ENCODE measurements around the gene CASP7. TPM values are rescaled to one million over a fixed set of nuclear protein-coding genes. Genes with fewer than 3 reads are reported as not detected.
"Not testable (repeated sequence)": the region's sequence is repeated elsewhere in the genome, so short reads cannot be mapped to it uniquely, and the experiment has no call there.

Gene CASP7
- total RNA-seq, 1 donor from 2014 or later = 16.3 TPM

DNA sequence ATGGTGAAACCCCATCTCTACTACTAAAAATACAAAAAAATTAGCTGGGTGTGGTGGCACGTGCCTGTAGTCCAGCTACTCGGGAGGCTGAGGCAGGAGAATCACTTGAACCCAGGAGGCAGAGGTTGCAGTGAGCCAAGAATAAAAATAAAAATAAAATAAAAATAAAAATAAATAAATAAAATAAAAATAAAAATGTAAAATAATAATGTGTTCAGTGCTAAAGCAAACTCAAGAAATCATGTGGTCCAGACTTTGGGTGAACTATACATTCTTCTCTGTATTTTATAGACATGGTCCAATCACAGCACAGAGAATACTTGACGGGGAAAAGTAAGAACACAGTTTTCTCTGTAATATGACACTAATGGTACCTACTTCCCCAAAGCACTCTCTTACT is 27.3 kb upstream of the CASP7 start:
- H3K4me3 Mint-ChIP-seq; H3K9me3 Mint-ChIP-seq; H3K4me1 Mint-ChIP-seq; H3K36me3 Mint-ChIP-seq (ENCODE audit: low read depth); intact Hi-C loops (cut with micrococcal nuclease); DNase-seq; H3K27ac Mint-ChIP-seq: not testable (repeated sequence)
- H3K27me3 Mint-ChIP-seq = peaks cover 29% of the 10 kb centered on the region

DNA sequence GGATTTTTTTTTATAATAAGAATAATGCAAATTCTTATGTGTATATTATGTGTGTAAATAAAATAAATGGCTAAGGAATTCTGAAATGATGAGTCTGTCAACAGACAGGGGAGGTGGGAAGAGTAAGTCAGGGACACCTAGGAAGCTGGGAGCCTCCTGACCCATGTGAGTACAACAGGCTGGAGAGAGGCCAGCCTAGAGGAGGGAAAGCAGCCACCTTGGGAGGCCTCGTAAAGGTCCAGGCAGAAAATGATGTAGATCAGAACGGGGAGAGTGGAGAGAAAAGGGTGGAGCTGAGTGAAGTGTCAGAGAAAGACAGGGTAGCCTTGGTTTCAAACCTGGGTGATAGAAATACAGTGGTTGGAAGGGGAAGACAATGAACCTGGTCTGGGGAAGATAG is 22.8 kb upstream of the CASP7 start:
- Mint-ChIP-seq H3K4me1 (no peaks in the 10 kb centered on the region), H3K4me3 (no peak overlapping the region), H3K36me3 (ENCODE audit: low read depth) (no peaks in the 10 kb centered on the region), H3K27me3 (peaks cover 31% of the 10 kb centered on the region), H3K27ac (no peak overlapping the region), H3K9me3 (no peaks in the 10 kb centered on the region)
- intact Hi-C loops (cut with micrococcal nuclease) = no loop called here
- DNase-seq = no peak

- H3K4me3 Mint-ChIP-seq = no peak overlapping the region
- intact Hi-C loops (cut with micrococcal nuclease) = no loop called here
Observed at GRCh38 chr10:113657544-113657943, 22.2 kb upstream of the CASP7 start.

DNA sequence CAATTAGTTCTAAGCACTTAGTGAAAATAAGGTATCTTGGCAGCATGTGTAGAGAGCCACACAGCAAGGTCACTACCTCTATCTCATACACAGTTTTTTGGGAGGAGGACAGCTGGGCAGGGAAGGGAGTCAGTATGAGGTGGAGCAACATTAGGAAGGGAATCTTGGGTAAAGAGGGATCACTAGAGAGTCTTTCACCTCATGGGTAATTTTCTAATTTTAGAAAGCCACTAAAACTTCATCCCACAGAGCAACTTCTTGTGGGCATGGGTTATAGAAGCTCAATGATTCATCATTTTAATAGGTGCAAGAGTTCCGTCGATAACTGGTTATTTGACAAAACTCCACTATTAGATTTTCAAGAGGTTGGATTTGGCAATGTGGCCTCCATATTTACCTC is 18.4 kb upstream of the CASP7 start:
- Mint-ChIP-seq H3K27ac (no peak overlapping the region), H3K9me3 (peaks cover 7% of the 10 kb centered on the region), H3K4me3 (no peak overlapping the region), H3K36me3 (ENCODE audit: low read depth) (no peaks in the 10 kb centered on the region), H3K4me1 (peaks cover 4% of the 10 kb centered on the region), H3K27me3 (peaks cover 23% of the 10 kb centered on the region)
- intact Hi-C loops (cut with micrococcal nuclease) = no loop called here
- DNase-seq = no peak

More at GRCh38 chr10:113657544-113657943, 22.2 kb upstream of the CASP7 start:
- no peaks in the 10 kb centered on the region for H3K4me1 Mint-ChIP-seq
- H3K27ac Mint-ChIP-seq = no peak overlapping the region
- no peaks in the 10 kb centered on the region for H3K9me3 Mint-ChIP-seq
- peaks cover 32% of the 10 kb centered on the region for H3K27me3 Mint-ChIP-seq
- no peak for DNase-seq
- H3K36me3 Mint-ChIP-seq (ENCODE audit: low read depth) = no peaks in the 10 kb centered on the region

DNA sequence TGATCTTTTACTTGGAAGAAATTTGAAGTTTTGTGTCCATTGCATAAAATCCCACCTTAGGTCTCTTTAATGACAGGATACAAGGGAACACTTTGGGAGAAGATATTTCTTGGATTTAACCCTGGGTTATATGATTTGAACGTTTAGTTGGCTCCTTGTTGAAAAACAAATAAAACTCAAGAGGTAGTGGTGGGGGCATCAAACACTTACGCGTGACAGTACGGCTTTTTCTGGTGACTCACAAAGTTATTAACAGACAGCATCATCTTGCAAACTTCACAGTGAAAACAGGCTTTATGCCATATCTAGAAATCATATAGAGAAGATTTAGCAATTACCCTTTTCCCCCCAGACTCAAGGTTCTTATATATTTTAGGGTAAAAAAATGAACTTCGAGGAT is 16.6 kb upstream of the CASP7 start:
- Mint-ChIP-seq H3K36me3 (ENCODE audit: low read depth) (no peaks in the 10 kb centered on the region), H3K27ac (no peak overlapping the region), H3K4me1 (peaks cover 16% of the 10 kb centered on the region), H3K4me3 (no peak overlapping the region), H3K27me3 (peaks cover 17% of the 10 kb centered on the region), H3K9me3 (peaks cover 7% of the 10 kb centered on the region)
- no peak for DNase-seq
- intact Hi-C loops (cut with micrococcal nuclease) = no loop called here

DNA sequence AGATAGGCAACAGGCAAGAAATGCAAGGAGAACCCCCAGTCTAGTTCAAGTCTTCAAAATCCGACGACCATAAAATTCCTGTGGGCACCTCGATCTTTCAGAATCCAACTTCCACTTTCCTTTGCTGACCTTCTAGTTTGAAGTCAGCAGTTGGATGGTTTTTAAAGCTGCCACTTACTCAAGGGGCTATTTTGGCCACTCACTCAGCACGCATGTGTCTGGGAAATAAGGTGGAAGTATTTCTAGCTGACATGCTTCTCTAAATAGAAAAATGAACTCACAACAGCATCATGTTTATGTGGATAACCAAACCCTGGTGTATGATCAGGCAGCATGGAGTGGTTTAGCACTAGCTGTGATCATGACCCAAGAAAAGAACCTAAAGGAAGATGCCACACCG is 15.8 kb upstream of the CASP7 start, which contains the start of gene NRAP:
Gene NRAP (minus strand): TSS at position 134 of the 400 bp plus-strand sequence. CDS start 159 bp downstream, outside the sequence.
- Mint-ChIP-seq H3K36me3 (ENCODE audit: low read depth) (no peaks in the 10 kb centered on the region), H3K9me3 (peaks cover 7% of the 10 kb centered on the region), H3K4me3 (no peak within 1 kb of the TSS), H3K27ac (no peak within 1 kb of the TSS), H3K4me1 (peaks cover 16% of the 10 kb centered on the region), H3K27me3 (peaks cover 17% of the 10 kb centered on the region)
- no peak for DNase-seq
- intact Hi-C loops (cut with micrococcal nuclease) = no loop called here

DNA sequence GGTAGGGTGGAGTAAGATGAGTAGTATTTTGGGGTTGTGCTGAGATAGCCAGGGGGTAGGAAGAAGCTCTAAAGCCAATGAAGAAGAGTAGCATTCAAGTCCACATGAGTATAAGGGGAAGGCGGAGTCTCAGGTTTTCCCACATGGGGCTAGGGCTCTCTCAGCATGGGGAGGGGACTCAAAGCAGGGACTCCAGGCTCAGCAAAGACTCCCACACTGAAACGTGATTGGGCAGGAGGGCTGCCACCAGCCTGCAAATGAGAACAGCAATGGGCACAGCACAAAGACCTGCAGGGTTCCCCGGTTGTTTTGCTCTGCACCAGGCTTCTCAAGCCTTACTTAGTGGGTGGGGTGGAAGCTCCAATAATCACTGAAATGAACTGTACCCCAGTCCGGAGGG is 14.4 kb upstream of the CASP7 start:
- Mint-ChIP-seq H3K4me1 (peaks cover 16% of the 10 kb centered on the region), H3K4me3 (no peak overlapping the region), H3K9me3 (peaks cover 7% of the 10 kb centered on the region), H3K36me3 (ENCODE audit: low read depth) (no peaks in the 10 kb centered on the region), H3K27ac (no peak overlapping the region), H3K27me3 (peaks cover 15% of the 10 kb centered on the region)
- no peak for DNase-seq
- intact Hi-C loops (cut with micrococcal nuclease) = no loop called here

DNA sequence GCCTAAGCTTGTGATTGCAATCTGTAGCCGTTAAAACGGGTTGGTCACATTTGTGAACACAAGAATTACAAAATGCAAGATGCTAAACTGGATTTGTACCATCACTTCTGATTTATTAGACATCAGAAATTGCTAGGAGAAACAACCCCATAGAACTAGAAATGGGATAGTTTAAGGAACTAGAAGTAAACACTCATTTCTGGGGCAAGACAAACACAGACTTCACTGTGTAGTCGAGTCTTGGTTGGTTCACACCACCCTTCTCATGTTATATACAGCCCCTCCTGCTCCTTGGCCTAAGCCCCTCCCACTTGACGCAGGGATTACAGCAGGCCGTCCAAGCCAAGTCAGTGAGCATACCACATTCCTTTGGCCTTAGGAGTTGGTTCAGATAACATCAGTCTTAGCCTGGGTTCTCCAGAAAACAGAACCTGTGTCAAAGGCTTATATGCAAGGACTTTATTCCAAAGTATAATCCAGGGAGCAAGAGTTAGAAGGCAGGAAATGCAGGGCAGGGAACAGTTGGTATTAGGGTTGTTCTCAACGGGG is 13.8 kb upstream of the CASP7 start:
- peaks cover 15% of the 10 kb centered on the region for H3K27me3 Mint-ChIP-seq
- intact Hi-C loops (cut with micrococcal nuclease) = no loop called here
- DNase-seq = no peak
- H3K9me3 Mint-ChIP-seq = peaks cover 7% of the 10 kb centered on the region
- no peak overlapping the region for H3K4me3 Mint-ChIP-seq
- H3K4me1 Mint-ChIP-seq = peaks cover 16% of the 10 kb centered on the region
- H3K36me3 Mint-ChIP-seq (ENCODE audit: low read depth) = no peaks in the 10 kb centered on the region
- no peak overlapping the region for H3K27ac Mint-ChIP-seq

GRCh38 chr10:113666682-113667252 is 12.9 kb upstream of the CASP7 start:
- DNase-seq = peak; percentile 67
- no peaks in the 10 kb centered on the region for H3K36me3 Mint-ChIP-seq (ENCODE audit: low read depth)
- H3K4me3 Mint-ChIP-seq = peak overlapping the region; percentile 15
- peaks cover 16% of the 10 kb centered on the region for H3K4me1 Mint-ChIP-seq
- H3K9me3 Mint-ChIP-seq = peaks cover 11% of the 10 kb centered on the region
- H3K27ac Mint-ChIP-seq = peak overlapping the region; percentile 72
- intact Hi-C loops (cut with micrococcal nuclease) = no loop called here
- peaks cover 15% of the 10 kb centered on the region for H3K27me3 Mint-ChIP-seq

GRCh38 chr10:113680190-113681111 is 739 bp downstream of the CASP7 start:
- intact Hi-C loops (cut with micrococcal nuclease) = loop anchor here (1.0 to 5.0 kb wide), 5 partner anchors 9 to 862 kb away; partner anchors contain the start of gene CCDC186
- H3K9me3 Mint-ChIP-seq = peaks cover 17% of the 10 kb centered on the region
- H3K27me3 Mint-ChIP-seq = peaks cover 3% of the 10 kb centered on the region
- H3K36me3 Mint-ChIP-seq (ENCODE audit: low read depth) = peaks cover 27% of the 10 kb centered on the region
- peak; percentile 79 for DNase-seq
- peaks cover 44% of the 10 kb centered on the region for H3K4me1 Mint-ChIP-seq
- peak overlapping the region; percentile 89 for H3K27ac Mint-ChIP-seq
- H3K4me3 Mint-ChIP-seq = peak overlapping the region; percentile 89

DNA sequence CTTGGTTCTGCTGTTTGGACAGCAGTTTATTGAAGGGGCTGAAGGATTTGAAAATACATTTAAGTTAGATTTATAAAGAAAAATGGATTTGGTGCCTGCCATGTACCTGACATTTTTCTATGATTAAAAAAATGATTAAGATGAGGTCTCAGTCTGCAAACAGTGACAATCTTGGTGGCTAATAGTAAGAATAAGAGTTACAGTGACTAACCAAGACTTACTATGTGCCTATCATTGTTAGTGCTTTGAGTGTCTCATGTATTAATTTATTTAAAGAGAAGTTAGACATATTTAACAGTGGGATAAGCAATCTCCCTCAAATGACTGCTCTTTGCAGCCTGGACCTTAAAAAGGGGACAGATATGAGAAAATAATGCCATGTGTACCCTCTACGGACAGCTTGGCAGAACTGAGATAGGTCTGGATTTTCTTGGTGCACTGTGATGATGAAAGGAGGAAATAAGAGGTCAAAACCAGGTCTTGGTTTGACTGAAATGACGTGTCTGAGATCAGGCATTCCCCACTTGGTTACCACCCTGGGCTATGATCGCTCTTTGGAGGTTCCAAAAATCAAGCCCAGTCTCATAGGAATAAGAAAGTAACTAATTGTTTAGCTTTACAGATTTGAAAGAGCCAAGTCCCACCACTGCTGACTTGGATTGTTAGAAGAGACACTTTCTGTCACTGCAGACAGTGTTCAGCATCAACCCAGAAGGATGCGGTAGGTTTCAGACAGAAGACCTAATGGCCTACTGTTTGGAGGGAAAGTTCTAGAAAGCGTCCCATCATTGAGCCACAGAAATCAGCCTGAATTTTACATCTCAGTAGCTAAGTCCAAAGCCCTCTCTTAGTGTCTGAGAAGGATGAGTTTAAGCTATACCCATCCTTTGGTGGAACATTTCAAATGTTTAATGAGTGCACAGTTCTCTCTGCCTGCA is 2.1 kb downstream of the CASP7 start:
- Mint-ChIP-seq H3K4me1 (peaks cover 44% of the 10 kb centered on the region), H3K4me3 (peak overlapping the region; percentile 89), H3K27me3 (no peaks in the 10 kb centered on the region), H3K27ac (peak overlapping the region; percentile 89), H3K9me3 (peaks cover 25% of the 10 kb centered on the region), H3K36me3 (ENCODE audit: low read depth) (peaks cover 34% of the 10 kb centered on the region)
- DNase-seq = peak; percentile 82
- intact Hi-C loops (cut with micrococcal nuclease) = loop anchor here (1.0 to 5.0 kb wide), 5 partner anchors 7 to 860 kb away; partner anchors contain the start of gene CCDC186

DNA sequence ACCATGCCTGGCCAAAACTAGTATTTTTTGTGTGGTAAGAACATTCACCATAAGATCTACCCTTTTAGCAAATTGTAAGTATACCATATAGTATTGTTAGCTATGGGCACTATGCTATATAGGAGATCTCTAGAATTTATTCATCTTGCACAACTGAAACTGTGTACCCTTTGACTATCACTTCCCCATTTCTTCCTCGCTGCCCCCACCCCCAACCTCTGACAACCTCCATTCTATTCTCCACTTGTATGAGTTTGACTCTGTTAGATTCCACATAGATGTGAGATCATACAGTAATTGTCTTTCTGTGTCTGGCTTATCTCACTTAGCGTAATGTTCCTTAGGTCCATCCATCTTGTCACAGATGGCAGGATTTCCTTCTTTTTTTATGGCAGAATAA is 3.6 kb downstream of the CASP7 start:
- Mint-ChIP-seq H3K36me3 (ENCODE audit: low read depth) (peaks cover 48% of the 10 kb centered on the region), H3K27me3 (no peaks in the 10 kb centered on the region), H3K4me1 (peaks cover 50% of the 10 kb centered on the region), H3K4me3 (peak overlapping the region; percentile 1), H3K9me3 (peaks cover 35% of the 10 kb centered on the region), H3K27ac (no peak overlapping the region)
- intact Hi-C loops (cut with micrococcal nuclease) = loop anchor here (5.0 kb wide), 2 partner anchors 399 to 859 kb away; no protein-coding TSS in a partner anchor
- no peak for DNase-seq

GRCh38 chr10:113686028-113686427 is 6.3 kb downstream of the CASP7 start:
- H3K27me3 Mint-ChIP-seq = no peaks in the 10 kb centered on the region
- H3K36me3 Mint-ChIP-seq (ENCODE audit: low read depth) = peaks cover 66% of the 10 kb centered on the region
- no peak overlapping the region for H3K4me3 Mint-ChIP-seq
- peaks cover 54% of the 10 kb centered on the region for H3K4me1 Mint-ChIP-seq
- intact Hi-C loops (cut with micrococcal nuclease) = no loop called here
- H3K27ac Mint-ChIP-seq = no peak overlapping the region
- peaks cover 46% of the 10 kb centered on the region for H3K9me3 Mint-ChIP-seq
- no peak for DNase-seq

Data from activated CD4-positive, alpha-beta T cell treated with anti-CD3 and anti-CD28 coated beads, Interleukin-2, amount 10 ng/mL, durations not matched to agents 24 days and 14 days (primary cell).